ENCODE measurements around the gene TACC3.

Gene TACC3

GRCh38 chr4:1793940-1794808 is 72.9 kb downstream of the TACC3 start:
- no peak for DNase-seq
